HG02588 (cell line): ENCODE results near the gene WDR7.

ENCODE experiments used
- ATAC-seq: cut with Tn5 transposase; IDR thresholded peaks from one replicate; pipeline ENCODE4 v1.9.1; 2021; ENCODE audit warnings: mild to moderate bottlenecking, moderate library complexity; ENCODE audit not compliant: unreplicated experiment

The WDR7 gene

GRCh38 chr18:56795381-56795780, 144.2 kb downstream of the WDR7 start:
- no peak for ATAC-seq

GRCh38 chr18:56799756-56800155, 148.6 kb downstream of the WDR7 start:
- no peak for ATAC-seq

- no peak for ATAC-seq
Measured at GRCh38 chr18:56803051-56803450, 151.9 kb downstream of the WDR7 start.

GRCh38 chr18:56804395-56804794, 153.2 kb downstream of the WDR7 start:
- ATAC-seq: no peak

GRCh38 chr18:56807901-56808300, 156.7 kb downstream of the WDR7 start:
- ATAC-seq: no peak

GRCh38 chr18:56812674-56813073, 161.5 kb downstream of the WDR7 start:
- no peak for ATAC-seq

GRCh38 chr18:56815926-56816325, 164.8 kb downstream of the WDR7 start:
- no peak for ATAC-seq

GRCh38 chr18:56823986-56824565, 172.9 kb downstream of the WDR7 start:
- ATAC-seq: no peak

GRCh38 chr18:56825321-56825720, 174.2 kb downstream of the WDR7 start:
- ATAC-seq: no peak

GRCh38 chr18:56825878-56826277, 174.7 kb downstream of the WDR7 start:
- ATAC-seq: no peak

- no peak for ATAC-seq
Measured at GRCh38 chr18:56831988-56832387, 180.8 kb downstream of the WDR7 start.

- no peak for ATAC-seq
Measured at GRCh38 chr18:56835331-56835730, 184.2 kb downstream of the WDR7 start.

- ATAC-seq: no peak
Measured at GRCh38 chr18:56836173-56836572, 185.0 kb downstream of the WDR7 start.

- ATAC-seq: no peak
Measured at GRCh38 chr18:56841836-56842235, 190.7 kb downstream of the WDR7 start.

- ATAC-seq: no peak
Measured at GRCh38 chr18:56843241-56843640, 192.1 kb downstream of the WDR7 start.

GRCh38 chr18:56844556-56844955, 193.4 kb downstream of the WDR7 start:
- ATAC-seq: no peak

GRCh38 chr18:56851774-56852173, 200.6 kb downstream of the WDR7 start:
- peak; percentile 96 for ATAC-seq

- no peak for ATAC-seq
Measured at GRCh38 chr18:56853961-56854360, 202.8 kb downstream of the WDR7 start.

GRCh38 chr18:56861244-56861643, 210.1 kb downstream of the WDR7 start:
- no peak for ATAC-seq

- peak; percentile 72 for ATAC-seq
Measured at GRCh38 chr18:56869189-56869777, 218.1 kb downstream of the WDR7 start.

- ATAC-seq: no peak
Measured at GRCh38 chr18:56870982-56871381, 219.8 kb downstream of the WDR7 start.

GRCh38 chr18:56872140-56872539, 221.0 kb downstream of the WDR7 start:
- no peak for ATAC-seq
